Upper lobe of right lung (tissue), 1 donor: ENCODE results near the gene VPS50. TPM values are rescaled to one million over a fixed set of nuclear protein-coding genes. Genes with fewer than 3 reads are reported as not detected.

Experiments used
- ATAC-seq: fragments of 200-7000 bp; cut with Tn5 transposase; one replicate; pipeline ENCODE4 v1.9.1; 2020; ENCODE audit warnings: mild to moderate bottlenecking, moderate library complexity
- DNase-seq: peaks from one replicate; pipeline ENCODE4 v3.0.0-alpha.2; 2020
- H3K27ac ChIP-seq: fragments of 200-600 bp; one replicate; pipeline ENCODE4 v1.8.0; 2022
- H3K27me3 ChIP-seq: fragments of 200-600 bp; one replicate; pipeline ENCODE4 v1.8.0; 2022; ENCODE audit warnings: mild to moderate bottlenecking
- H3K36me3 ChIP-seq: fragments of 200-600 bp; one replicate; pipeline ENCODE4 v1.8.0; 2022
- H3K4me1 ChIP-seq: fragments of 200-600 bp; one replicate; pipeline ENCODE4 v1.8.0; 2022
- H3K4me3 ChIP-seq: fragments of 200-600 bp; one replicate; pipeline ENCODE4 v1.8.0; 2022; ENCODE audit warnings: mild to moderate bottlenecking
- H3K9me3 ChIP-seq: fragments of 200-600 bp; one replicate; pipeline ENCODE4 v1.8.0; 2022
- CTCF ChIP-seq: fragments of 200-600 bp; IDR thresholded peaks from one replicate; pipeline ENCODE4 v1.8.0; 2022; ENCODE audit warnings: antibody characterized with exemption
- intact Hi-C: fragments of 100-400 bp; cut with DNase I; formaldehyde crosslinking; loops from one replicate; pipeline ENCODE4 v1.11.0; 2022
- total RNA-seq: library from RNA; stranded (reverse); fragmentation: NEBNext Ultra II Directional; extraction: Animal tissue kit (Norgen Biotek cat#: 25700); gene quantifications from one replicate; pipeline ENCODE4 v1.2.1, GENCODE V29; 2021
- donor health status: DM: no; HTN: yes; CAD: no; lungs with severe emphysema.

Gene VPS50
- total RNA-seq, 1 donor from 2014 or later, result 30.2 TPM

- TF ChIP-seq CTCF, result no peak
- H3K4me3 ChIP-seq, result no peak overlapping the region
- intact Hi-C loops, result no loop called here
Observed at GRCh38 chr7:93242106-93242505, 9.9 kb downstream of the VPS50 start.

GRCh38 chr7:93245525-93246432, 13.6 kb downstream of the VPS50 start:
- Histone ChIP-seq H3K27ac (no peak overlapping the region), H3K4me3 (no peak overlapping the region), H3K4me1 (no peaks in the 10 kb centered on the region), H3K36me3 (peaks cover 2% of the 10 kb centered on the region), H3K27me3 (no peaks in the 10 kb centered on the region), H3K9me3 (no peaks in the 10 kb centered on the region)
- ATAC-seq (no peak), DNase-seq (no peak)
- TF ChIP-seq CTCF, result peak; percentile 66
- intact Hi-C loops, result no loop called here

More at GRCh38 chr7:93242106-93242505, 9.9 kb downstream of the VPS50 start:
- no peaks in the 10 kb centered on the region for H3K9me3 ChIP-seq
- no peak for ATAC-seq
- H3K27me3 ChIP-seq, result no peaks in the 10 kb centered on the region
- no peak for DNase-seq
- H3K27ac ChIP-seq, result no peak overlapping the region
- H3K36me3 ChIP-seq, result peaks cover 5% of the 10 kb centered on the region
- no peaks in the 10 kb centered on the region for H3K4me1 ChIP-seq

- Histone ChIP-seq H3K27me3 (no peaks in the 10 kb centered on the region), H3K4me1 (no peaks in the 10 kb centered on the region), H3K27ac (no peak overlapping the region), H3K4me3 (no peak overlapping the region), H3K36me3 (peaks cover 14% of the 10 kb centered on the region), H3K9me3 (no peaks in the 10 kb centered on the region)
- DNase-seq (no peak), ATAC-seq (no peak)
- no peak for TF ChIP-seq CTCF
- intact Hi-C loops, result no loop called here
Observed at GRCh38 chr7:93249491-93250148, 17.5 kb downstream of the VPS50 start.

- no peak overlapping the region for H3K27ac ChIP-seq
- DNase-seq, result no peak
- no peaks in the 10 kb centered on the region for H3K27me3 ChIP-seq
- no peak overlapping the region for H3K4me3 ChIP-seq
- TF ChIP-seq CTCF, result no peak
- H3K4me1 ChIP-seq, result no peaks in the 10 kb centered on the region
- no peaks in the 10 kb centered on the region for H3K9me3 ChIP-seq
- no peak for ATAC-seq
- H3K36me3 ChIP-seq, result peaks cover 32% of the 10 kb centered on the region
- intact Hi-C loops, result no loop called here
Observed at GRCh38 chr7:93258661-93259060, 26.5 kb downstream of the VPS50 start.

- DNase-seq (no peak), ATAC-seq (no peak)
- TF ChIP-seq CTCF, result no peak
- Histone ChIP-seq H3K4me1 (no peaks in the 10 kb centered on the region), H3K4me3 (no peak overlapping the region), H3K9me3 (no peaks in the 10 kb centered on the region), H3K27me3 (no peaks in the 10 kb centered on the region), H3K36me3 (peaks cover 30% of the 10 kb centered on the region), H3K27ac (no peak overlapping the region)
- intact Hi-C loops, result no loop called here
Observed at GRCh38 chr7:93262535-93262934, 30.4 kb downstream of the VPS50 start.
